HG02678 (cell line): ENCODE results near the gene ASAP2.

Experiments
- ATAC-seq: cut with Tn5 transposase; IDR thresholded peaks from one replicate; pipeline ENCODE4 v1.9.1; 2021; ENCODE audit warnings: mild to moderate bottlenecking, moderate library complexity; ENCODE audit not compliant: unreplicated experiment

ASAP2 gene

DNA sequence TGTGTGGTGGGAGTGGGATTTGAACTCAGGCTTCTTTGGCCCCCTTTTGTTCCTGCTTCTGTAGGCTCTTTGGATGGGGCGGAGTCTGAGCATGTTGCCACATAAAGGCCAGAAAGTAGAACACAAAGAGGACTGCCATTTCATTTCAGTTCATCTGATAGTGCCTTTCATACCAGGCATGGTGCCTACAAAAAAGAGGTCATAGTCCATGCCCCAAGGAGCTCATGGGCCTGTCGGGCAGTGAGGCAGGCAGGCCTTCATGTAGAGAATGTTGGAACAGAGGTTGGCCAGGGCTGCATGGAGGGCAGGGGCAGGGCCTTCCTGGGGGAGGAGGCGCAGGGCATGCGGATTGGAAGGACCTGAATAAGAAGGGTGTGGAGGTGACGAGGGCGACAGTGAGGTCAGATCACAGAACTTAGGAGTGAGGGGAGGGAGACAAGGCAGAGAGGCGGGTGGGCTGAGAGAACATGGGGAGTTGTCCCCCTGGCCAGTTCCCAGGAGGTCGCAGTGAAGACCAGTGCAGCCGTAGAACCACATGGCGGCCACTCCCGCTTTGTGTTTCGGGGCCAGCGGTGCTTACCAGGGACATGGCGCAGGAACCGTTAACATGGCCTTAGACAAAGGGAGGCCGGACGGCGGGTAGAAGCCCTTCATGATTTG is 167.6 kb downstream of the ASAP2 start:
- no peak for ATAC-seq

- no peak for ATAC-seq
These were observed 169.3 kb downstream of the ASAP2 start for GRCh38 chr2:9375857-9376428.

DNA sequence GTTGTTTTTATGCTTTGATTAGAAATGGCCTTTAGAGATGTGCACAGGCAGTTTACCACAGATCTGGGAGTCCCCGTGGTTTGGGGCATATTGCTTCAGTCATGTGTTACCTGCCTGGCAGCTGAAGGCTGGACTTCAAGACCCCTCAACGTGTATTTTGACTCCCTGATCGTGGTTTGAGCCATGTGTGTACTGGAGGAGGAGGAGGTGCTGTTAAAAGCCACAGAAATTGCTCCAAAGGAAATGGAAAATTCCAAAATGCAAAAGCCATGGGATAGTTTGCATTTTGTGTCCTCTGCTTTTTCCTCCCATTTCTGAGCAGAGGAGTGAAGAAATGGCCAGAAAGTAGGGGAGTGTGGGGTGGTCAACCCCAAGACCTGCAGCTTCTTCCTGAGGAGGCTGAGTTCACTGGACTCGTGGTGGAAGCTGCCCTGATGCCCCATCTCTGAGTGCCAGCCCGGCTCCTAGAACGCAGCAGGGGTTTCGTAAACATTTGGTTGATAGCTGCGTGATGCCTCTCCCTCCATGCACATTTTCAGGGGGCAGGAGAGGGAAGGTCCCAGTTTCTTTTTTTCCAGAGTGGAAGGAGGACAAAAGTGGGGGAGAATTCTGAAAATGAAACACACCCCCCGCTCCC is 171.0 kb downstream of the ASAP2 start:
- ATAC-seq, result no peak

- no peak for ATAC-seq
These were observed 172.1 kb downstream of the ASAP2 start for GRCh38 chr2:9378433-9379390.

DNA sequence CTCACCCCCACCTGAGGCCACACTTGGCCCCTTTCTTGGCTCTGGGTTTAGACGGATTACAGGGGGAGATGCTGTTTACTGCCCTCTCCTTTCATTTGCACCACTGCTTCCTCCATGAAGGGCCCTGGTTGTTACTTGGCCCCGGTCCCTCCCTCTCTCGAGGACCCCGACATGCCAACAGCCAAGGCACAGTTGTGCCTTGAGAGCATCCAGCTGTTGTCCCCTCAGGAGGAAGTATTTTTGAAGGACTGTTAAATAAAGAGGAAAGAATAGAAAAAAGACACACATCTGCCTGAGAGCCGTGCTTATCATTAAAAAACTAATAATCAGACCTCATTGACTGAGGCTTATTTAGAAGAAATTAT is 172.8 kb downstream of the ASAP2 start:
- ATAC-seq, result no peak

GRCh38 chr2:9380702-9381628 is 174.4 kb downstream of the ASAP2 start:
- no peak for ATAC-seq

- ATAC-seq, result no peak
These were observed 176.1 kb downstream of the ASAP2 start for GRCh38 chr2:9382604-9383235.

GRCh38 chr2:9384521-9384920 is 177.9 kb downstream of the ASAP2 start:
- ATAC-seq, result no peak

DNA sequence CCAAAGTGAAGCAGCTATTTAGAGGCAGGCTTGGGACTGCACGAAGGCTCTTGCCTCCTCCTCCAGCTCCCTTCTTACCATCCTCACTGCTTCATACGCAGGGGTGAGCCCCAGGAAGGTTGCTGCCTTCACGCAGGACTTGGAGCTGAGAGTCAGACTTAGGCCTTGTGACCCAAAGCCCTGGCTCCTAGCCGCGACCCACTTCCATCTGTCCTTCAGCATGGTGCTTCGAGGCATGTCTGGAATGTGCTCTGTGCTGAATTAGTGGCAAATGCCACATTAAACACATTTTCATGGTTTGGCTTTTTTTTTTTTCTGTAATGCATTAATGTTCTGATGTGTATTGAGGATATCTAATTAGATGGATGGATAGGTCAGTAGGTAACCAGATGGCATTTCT is 179.2 kb downstream of the ASAP2 start:
- ATAC-seq, result no peak

GRCh38 chr2:9388199-9388681 is 181.6 kb downstream of the ASAP2 start:
- ATAC-seq, result no peak

DNA sequence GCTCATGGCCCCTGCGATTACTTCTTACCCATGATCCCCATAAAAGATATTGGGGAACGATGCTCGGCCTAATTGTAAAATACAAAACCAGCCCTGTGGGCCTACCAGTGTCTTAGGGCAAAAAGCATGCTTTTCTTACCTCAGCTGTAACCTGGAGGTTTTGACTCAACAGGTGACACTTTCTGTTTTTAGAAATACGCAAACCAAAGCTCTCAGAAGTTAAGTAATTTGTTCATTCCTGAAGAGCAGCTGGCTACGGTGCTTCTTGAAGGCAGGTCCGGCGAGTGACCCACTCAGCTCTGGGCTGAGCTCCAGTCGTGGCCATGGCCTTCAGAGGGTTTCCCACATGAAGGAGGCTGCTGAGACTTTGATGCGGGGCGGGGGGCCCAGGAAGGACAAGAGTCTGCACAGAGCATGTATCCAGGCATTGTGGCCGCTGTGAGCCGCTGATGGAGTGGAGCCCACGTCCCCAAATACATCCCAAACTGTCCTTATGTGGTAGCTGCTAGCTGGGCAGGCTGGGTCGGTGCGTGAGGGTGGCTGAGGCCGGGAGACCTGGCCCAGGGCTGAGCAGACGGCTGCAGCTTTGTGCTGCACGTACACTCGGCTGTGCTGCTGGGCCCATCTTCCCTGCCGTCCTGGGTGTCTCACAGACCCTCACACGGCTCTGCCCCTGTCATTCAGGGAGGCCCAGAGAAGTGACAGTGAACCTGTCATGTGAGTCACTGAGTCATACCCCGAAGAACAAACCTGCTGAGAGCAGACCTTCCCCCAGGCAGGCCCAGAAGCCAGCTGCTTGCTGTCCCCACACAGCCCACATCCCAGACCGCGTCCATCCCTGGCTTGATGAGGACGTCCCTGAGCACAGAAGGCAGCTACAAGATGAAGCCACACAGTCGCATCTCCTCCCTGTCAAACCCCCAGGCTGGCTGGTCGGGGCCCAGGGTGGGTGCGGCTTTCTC is 182.6 kb downstream of the ASAP2 start:
- ATAC-seq, result no peak

GRCh38 chr2:9390151-9390850 is 183.7 kb downstream of the ASAP2 start:
- ATAC-seq, result no peak

- no peak for ATAC-seq
These were observed 184.4 kb downstream of the ASAP2 start for GRCh38 chr2:9390991-9391390.

DNA sequence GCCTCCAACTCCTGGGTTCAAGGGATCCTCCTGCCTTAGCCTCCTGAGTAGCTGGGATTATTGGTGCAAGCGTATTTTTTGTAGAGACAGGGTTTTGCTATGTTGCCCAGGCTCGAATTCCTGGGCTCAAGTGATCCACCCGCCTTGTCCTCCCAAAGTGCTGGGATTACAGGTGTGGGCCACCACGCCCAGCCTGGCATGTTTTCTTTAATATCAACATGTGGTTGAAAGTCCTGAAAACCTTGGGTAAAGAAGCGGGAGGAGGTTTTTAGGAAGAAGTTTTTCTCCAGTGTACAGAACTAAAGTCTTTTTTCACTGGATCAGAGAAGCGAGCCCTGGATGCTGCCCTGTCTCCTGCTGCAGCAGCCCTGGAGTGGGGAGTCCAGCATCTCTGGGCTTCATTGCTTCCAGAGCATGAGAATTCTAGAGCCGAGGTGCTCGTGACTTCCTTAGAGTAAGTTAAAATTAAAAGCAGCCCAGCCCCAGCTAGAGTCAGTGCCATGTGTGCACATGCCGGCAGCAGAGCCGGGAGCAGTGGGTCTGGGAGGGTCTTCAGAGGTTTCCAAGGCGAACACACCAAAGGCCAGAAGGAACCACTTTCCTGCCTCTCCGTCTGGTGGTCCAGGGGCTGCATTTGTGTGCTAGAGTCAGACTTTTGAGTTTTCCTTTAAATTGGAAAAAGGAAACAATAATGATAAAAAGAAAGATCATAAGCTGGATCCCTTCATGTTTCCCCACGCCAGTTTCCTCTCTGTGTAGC is 185.5 kb downstream of the ASAP2 start:
- ATAC-seq, result no peak

GRCh38 chr2:9392898-9393765 is 186.5 kb downstream of the ASAP2 start:
- no peak for ATAC-seq

DNA sequence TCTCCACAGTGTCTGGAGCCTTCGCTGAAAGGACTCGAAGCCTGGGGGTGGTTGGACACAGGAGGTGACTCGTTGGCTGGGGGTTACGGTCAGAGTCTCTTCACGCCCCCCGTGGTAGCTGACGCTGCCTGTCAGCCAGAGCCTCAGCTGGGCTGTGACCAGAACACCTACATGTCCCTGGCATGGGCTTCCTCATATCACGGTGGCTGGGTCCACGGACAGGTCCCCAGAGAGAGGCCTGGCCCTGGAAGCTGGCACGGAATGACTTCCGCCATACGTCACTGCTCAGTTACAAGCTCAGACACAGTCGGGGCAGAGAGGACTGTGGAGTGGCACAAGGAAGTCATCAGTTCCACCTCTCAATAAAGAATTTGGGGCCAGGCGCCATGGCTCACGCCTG is 188.2 kb downstream of the ASAP2 start:
- no peak for ATAC-seq
